Left kidney (tissue), 2 donors: ENCODE data around the gene GYPC. TPM values are rescaled to one million over a fixed set of nuclear protein-coding genes. Genes with fewer than 3 reads are reported as not detected.
"Not testable (repeated sequence)": the region's sequence is repeated elsewhere in the genome, so short reads cannot be mapped to it uniquely, and the experiment has no call there.

Experiments
- DNase-seq: peaks from one replicate; pipeline ENCODE4 v3.0.0-alpha.2; 2013
- polyA plus RNA-seq: library from polyadenylated mRNA; unstranded; fragments of 120-200 nt; gene quantifications from one replicate; pipeline ENCODE4 v1.2.1, GENCODE V29; 2013; ENCODE audit not compliant: insufficient read length

Gene GYPC
- polyA plus RNA-seq, 1 donor = 55.8 TPM

- DNase-seq = no peak
Observed at GRCh38 chr2:126696644-126697520, 40.9 kb downstream of the GYPC start.

GRCh38 chr2:126698376-126698775 is 42.4 kb downstream of the GYPC start:
- no peak for DNase-seq

- no peak for DNase-seq
Observed at GRCh38 chr2:126699018-126699417, 43.1 kb downstream of the GYPC start.

- DNase-seq = peak; percentile 28
Observed at GRCh38 chr2:126699716-126700581, 44.0 kb downstream of the GYPC start.

- no peak for DNase-seq
Observed at GRCh38 chr2:126700677-126701076, 44.7 kb downstream of the GYPC start.

GRCh38 chr2:126703311-126703710 is 47.4 kb downstream of the GYPC start:
- DNase-seq = no peak

GRCh38 chr2:126704434-126705160 is 48.6 kb downstream of the GYPC start:
- DNase-seq = peak; percentile 5

GRCh38 chr2:126707191-126707590 is 51.2 kb downstream of the GYPC start:
- DNase-seq = no peak

- no peak for DNase-seq
Observed at GRCh38 chr2:126707941-126708340, 52.0 kb downstream of the GYPC start.

GRCh38 chr2:126714191-126714965 is 58.4 kb downstream of the GYPC start:
- DNase-seq = no peak

GRCh38 chr2:126715111-126715510 is 59.2 kb downstream of the GYPC start:
- DNase-seq = no peak

- no peak for DNase-seq
Observed at GRCh38 chr2:126715576-126716406, 59.8 kb downstream of the GYPC start.

GRCh38 chr2:126717277-126717676 is 61.3 kb downstream of the GYPC start:
- DNase-seq = not testable (repeated sequence)

GRCh38 chr2:126717928-126718327 is 62.0 kb downstream of the GYPC start:
- DNase-seq = no peak

GRCh38 chr2:126719191-126719832 is 63.4 kb downstream of the GYPC start:
- DNase-seq = no peak

GRCh38 chr2:126719833-126720351 is 63.9 kb downstream of the GYPC start:
- no peak for DNase-seq

- no peak for DNase-seq
Observed at GRCh38 chr2:126720638-126721037, 64.7 kb downstream of the GYPC start.

- DNase-seq = no peak
Observed at GRCh38 chr2:126722081-126722480, 66.1 kb downstream of the GYPC start.

GRCh38 chr2:126722546-126722945 is 66.6 kb downstream of the GYPC start:
- no peak for DNase-seq

GRCh38 chr2:126723281-126723815 is 67.4 kb downstream of the GYPC start:
- no peak for DNase-seq
